NCI-H2107 (cell line): ENCODE results near the gene AHCY.
"Not testable (repeated sequence)": the region's sequence is repeated elsewhere in the genome, so short reads cannot be mapped to it uniquely, and the experiment has no call there.

Experiments used
- DNase-seq: peaks from one replicate; lab custom pipeline; 2025; lab: John Stamatoyannopoulos, UW

Gene AHCY

DNA sequence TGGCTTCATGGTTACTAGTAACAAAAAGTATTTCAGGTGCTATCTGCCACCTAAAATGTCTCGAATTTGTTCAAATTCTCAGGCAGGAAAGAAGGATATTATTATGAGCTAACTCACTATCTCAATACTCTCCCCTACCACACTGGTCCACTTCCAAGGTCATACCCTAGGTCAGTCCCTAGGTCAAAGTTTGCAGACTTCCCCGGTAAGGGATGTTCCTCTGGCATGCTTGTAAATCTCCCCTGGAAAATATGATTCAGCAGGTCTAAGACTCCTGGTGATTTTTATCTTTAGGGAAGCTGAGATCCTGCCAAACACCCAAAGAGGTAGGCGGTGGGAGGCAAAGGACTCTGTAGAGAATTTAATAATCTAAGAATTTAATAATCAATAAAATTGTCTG lies 6.7 kb downstream of the AHCY start:
- no peak for DNase-seq

DNA sequence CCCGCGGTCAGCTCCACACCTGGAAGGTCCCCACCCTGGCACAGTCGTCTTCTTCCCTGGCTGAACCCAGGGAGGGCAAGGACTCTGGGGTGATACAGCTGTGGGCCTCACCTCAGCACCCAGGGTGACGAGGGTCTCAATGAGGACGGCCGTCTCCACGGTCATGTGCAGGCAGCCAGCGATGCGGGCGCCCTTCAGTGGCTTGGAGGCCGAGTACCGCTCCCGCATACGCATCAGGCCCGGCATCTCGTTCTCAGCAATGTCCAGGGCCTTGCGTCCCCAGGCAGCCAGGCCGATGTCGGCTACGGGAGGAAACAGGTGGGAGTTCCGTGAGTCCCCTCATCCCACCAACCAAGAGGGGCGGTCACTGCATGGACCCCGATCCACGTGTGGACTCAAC lies 7.9 kb downstream of the AHCY start:
- DNase-seq: no peak

DNA sequence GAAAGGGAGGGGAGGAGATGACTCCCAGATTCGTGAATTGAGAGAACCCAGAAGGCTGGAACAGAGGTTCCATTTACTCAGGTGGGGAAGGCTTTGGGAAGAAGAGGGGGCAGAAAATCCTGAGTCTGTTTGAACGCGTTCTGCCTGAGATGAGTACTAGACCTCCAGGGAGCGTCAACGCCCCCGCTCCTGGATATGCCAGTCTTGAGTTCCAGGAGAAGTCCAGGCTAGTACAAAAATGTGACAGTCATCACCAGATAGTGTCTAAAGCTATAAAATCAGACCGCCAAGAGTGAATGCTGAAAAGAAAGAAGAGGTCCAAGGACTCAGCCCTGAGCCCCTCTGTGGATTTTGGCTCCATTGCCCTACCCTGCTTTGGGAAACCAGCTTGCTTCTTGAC lies 8.6 kb downstream of the AHCY start:
- no peak for DNase-seq

DNA sequence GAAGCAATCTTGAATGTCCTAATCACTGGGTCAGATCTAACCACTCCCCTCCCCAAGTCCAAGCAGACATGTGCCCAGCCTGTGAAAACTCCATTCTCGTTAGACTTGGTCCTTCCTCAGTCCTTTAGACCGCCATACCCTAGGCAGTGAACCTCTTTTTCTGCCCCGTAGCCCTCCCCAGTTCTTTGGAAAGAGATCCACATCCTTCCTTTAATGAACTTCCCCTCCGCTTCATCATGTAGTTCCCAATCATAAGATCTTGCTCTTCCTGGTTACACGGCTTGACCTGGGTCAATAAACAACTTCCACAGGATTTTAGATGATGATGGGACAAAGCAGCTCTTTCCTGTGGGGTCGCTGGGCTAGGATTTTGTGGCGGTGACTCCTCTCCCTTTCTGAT lies 9.6 kb downstream of the AHCY start:
- DNase-seq: no peak

DNA sequence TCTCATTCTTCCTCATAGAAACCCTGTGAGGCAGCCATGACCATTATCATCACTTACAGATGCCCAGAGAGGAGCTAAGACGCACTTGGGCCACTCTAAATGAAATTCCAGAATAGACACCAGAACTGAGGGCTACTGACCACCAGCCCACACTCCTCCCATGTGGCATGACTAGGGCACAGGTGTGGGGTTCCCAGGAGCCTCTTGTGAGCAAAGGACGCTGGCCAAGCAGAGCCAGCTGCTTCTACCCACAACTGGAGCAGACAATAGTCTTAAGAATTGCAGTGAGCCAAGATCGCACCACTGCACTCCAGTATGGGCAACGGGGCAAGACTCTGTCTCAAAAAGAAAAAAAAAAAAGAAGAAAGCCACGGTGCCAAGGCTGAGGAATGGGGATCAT lies 10.0 kb downstream of the AHCY start:
- DNase-seq: no peak

DNA sequence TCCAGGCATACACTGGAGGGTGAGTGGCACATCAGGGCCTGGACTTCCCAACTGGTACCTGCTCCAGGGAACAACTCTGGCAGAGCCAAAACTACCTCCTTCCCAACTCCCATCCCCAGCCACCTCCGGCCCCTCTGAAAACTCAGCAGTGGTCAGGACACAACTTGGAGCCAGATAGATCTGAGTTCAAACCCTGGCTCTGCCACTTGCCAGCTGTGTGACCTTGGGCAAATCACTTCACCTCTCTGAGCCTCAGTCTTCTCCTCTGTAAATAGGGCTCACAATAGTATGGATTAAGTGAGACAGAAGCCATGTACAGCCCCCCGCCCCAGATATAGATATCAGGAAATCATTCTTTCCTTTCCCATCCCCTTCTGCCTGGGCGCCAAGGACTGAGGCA lies 10.7 kb downstream of the AHCY start:
- no peak for DNase-seq

DNA sequence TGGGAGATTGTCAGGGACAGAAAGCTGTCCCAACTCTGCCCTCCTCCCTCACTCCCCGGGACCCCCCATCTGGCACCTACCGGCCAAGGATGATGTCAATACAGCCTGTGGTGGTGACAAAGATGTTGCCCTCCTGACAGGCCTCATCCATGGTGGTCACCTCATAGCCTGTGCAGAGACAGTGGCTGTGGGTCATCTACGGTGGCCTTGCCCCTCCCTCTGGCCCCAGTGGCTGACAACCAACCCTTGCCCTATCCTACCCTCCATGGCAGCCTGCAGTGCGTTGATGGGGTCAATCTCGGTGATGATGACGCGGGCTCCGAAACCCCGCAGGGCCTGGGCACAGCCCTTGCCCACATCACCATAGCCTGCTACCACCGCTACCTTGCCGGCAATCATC lies 12.7 kb downstream of the AHCY start:
- no peak for DNase-seq

DNA sequence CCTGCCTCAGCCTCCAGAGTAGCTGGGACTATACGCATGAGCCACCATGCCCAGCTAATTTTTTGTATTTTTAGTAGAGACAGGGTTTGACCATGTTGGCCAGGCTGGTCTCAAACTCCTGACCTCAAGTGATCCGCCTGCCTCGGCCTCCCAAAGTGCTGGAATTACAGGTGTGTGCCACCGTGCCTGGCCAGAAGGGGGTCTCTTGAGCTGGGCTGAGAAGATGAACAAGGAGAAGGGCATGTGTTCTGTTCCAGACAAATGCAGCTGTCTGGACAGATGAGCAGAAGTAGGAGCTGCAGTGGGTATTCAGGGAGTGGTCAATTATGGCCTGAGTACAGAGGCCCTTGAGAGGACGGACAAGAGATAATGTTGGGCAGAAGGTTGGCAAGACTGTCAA lies 15.7 kb downstream of the AHCY start:
- DNase-seq: not testable (repeated sequence)

DNA sequence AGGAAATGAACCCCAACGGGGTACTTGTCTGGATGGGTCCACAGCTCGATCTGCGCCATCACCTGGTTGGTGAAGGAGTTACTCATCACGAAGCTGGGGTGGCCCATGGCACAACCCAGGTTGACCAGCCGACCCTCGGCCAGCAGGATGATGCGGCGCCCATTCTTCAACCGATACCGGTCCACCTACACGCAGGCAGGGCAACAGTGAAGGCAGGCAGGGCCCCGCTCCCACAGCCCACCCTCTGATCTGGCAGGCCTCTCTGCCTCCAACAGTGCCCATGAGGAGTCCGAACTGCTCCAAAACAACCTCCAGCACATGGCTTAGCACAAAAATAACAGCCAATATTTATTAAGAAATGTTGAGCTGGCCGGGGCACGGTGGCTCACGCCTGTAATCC lies 17.7 kb downstream of the AHCY start:
- no peak for DNase-seq

DNA sequence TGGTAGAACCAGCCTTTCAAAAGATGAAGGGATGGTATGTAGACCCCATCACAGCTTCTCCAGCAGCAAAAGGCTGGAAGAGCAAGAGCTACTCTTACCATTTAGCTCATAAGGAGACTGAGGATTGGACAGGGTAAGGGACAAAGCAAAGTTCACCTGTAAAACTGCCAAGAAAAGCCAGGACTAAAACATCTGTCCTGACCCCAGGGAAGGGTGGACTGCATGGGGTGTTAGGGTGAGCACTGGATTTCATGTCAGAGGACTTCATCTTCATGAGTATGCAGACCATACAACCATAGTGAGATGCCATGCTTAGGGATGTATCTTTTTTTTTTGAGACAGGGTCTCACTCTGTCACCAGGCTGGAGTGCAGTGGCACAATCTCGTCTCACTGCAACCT lies 19.3 kb downstream of the AHCY start:
- DNase-seq: no peak

DNA sequence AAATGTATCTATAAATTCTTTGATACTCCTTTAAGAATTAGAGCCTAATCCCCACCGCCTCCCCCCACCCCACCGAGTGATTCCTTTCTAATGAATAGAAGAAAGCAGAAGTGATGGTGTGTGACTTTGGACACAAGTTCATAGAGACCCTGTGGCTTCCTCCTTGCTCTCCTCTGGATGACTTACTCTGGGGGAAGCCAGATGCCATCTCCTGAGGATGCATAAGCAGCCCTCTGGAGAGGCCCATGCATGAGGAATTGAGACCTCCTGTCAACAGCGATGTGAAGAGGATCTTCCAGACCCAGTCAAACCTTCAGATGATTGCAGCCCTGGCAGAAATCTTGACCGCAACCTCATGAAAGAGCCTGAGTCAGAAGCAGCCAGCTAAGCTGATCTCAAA lies 21.1 kb downstream of the AHCY start:
- DNase-seq: no peak

DNA sequence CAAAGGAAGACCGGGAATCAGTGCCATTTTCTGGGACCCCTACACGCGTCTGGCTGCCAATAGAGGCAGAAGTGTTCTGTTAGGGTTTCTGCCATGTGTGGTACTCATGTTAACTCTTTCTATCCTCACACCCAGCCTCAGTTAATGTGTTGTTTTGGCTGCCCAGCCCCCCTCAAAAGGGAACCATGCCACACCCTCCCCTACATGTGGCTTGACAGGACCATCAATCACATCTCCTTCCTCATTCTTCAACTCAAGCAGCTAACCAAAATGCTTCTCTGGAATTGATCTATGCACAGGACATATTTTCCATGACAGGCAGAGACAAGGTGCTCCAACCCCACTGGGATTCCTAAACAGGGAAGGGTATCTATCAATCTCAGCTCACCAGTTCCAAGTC lies 22.0 kb downstream of the AHCY start:
- DNase-seq: no peak

DNA sequence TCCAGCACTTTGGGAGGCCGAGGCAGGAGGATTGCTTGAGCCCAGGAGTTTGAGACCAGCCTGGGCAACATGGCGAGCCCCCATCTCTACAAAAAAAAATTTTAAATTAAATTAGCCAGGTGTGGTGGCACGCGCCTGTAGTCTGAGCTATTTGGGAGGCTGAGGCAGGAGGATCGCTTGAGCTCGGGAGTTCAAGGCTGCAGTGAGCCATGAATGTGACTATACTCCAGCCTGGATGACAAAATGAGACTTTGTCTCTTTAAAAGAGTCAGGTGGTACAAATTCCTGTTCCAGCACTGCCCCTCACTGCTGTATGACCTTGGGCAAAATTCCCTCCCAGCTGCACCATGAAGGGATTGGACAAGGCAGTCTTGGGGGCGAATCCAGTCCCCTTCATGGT lies 28.5 kb downstream of the AHCY start:
- no peak for DNase-seq

DNA sequence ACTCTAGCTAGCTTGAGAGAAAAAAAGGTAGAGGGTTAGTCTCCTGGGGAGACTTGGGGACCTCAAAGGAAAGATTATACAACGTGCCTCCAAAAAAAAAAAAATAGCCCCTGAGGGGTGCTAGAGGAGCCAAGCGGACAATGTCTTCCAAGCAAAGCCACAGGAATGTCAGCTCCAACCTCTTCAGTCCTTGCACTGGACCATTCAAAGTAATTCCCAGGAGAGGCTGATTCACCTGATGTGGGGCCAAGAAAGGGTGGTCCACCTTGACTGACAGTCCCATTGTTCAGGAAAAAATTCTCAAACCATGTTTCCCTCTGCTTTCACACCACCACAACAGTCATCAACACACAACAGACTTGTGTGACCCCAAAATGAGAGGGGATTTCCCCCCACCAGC lies 31.2 kb downstream of the AHCY start:
- no peak for DNase-seq

DNA sequence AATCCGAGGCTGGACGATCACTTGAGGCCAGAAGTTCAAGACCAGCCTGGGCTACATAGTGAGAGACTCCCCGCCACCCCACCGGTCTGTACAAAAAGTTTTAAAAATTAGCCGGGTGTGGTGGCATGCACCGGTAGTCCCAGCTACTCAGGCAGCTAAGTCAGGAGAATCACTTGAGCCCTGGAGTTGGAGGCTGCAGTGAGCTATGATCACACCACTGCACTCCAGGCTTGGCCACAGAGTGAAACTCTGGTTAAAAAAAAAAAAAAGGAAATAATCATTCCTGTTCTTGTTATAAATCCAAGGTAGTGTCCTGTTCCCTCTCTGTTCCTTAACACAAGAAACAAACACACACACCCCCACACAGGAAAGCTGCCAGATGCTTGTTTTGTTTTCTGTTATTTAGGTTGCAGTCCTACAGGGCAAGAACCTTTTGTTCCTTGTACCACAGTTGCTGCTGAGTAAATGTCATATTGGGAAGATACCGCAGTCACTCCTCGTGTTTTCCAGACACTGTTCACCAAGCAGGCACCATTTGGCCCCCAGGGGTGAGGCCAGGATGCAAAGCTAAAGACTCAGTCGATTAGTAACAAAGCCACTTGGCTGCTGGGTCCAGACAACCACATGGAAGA lies 33.0 kb downstream of the AHCY start:
- DNase-seq: no peak

DNA sequence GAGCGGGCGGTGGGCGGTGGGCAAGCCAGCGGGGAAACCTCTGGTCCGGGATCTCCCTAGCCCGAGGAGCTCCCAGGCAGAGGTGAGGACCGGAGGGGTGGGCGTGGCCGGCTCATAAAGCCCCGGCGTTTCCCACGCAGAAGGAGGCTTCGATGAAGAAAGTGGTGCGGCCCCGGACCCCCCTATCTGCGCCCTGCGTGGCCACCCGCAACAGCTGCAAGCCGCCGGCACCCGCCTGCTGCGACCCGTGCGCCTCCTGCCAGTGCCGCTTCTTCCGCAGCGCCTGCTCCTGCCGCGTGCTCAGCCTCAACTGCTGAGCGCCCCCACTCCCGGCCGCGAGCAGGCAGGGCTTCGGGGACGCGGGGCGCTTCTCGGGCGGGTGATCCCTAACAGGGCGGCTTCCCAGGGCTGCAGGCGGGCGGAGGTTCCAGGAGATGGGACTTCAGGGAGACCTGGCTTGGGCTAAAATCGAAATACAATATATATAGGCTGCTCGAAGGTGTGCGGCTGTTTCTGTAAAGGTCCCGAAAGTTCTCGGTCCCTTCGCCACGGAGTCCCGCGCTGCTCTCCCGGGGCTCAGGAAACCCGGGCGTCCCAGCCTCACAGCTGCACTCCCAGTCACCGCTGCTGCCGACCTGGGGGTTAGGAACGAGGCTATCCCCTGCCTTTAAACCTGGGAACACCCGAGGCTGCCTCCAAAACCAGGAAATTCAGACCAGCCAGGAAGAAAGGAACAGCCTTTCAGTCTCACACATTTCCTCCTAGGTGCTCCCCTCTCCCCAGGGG lies 34.1 kb downstream of the AHCY start:
- DNase-seq: no peak

DNA sequence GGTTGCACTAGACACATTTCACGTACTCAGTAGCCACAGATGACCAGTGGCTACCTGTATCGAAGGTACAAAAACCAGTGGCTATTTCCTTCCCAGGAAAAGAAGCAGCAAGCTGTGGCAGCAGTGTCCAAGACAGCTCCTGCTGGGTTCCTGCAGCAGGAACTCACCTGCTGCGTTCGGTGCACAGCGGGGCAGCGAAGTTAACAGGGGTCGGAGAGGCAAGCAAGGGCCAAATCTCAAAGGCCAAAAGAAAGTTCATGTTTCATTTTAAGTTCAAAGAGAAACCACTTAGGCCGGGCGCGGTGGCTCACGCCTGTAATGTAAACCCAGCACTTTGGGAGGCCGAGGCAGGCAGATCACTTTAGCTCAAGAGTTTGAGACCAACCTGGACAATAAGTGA lies 35.0 kb downstream of the AHCY start:
- DNase-seq: no peak

DNA sequence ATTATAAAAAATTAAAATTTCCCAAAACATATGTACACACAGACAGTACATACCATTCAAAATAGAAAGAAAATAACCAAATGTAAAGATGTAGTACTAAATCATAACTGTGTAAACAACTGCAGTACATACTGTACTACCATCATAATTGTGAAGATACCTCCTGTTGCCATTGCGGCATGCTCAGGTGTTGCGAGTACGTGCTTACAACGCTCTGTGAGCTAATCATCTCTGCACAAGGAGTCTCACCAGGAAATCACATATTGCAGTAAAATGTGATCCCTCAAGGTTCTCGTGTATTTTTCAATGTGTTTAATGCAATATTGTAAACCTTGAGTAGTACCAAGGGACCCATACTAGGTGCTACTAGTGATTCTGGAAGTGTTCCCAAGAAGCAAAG lies 39.0 kb downstream of the AHCY start:
- no peak for DNase-seq

DNA sequence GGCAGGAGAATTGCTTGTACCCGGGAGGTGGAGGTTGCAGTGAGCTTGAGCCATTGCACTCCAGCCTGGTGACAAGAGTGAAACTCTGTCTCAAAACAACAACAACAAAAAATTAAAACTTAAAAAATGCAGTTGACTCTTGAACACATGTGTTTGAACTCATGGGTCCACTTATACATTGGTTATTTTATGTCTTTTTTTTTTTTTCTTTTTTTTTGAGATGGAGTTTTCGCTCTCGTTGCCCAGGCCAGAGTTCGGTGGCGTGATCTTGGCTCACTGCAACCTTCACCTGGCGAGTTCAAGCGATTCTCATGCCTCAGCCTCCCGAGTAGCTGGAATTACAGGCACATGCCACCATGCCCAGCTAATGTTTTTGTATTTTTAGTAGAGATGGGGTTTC lies 39.7 kb downstream of the AHCY start:
- DNase-seq: not testable (repeated sequence)

DNA sequence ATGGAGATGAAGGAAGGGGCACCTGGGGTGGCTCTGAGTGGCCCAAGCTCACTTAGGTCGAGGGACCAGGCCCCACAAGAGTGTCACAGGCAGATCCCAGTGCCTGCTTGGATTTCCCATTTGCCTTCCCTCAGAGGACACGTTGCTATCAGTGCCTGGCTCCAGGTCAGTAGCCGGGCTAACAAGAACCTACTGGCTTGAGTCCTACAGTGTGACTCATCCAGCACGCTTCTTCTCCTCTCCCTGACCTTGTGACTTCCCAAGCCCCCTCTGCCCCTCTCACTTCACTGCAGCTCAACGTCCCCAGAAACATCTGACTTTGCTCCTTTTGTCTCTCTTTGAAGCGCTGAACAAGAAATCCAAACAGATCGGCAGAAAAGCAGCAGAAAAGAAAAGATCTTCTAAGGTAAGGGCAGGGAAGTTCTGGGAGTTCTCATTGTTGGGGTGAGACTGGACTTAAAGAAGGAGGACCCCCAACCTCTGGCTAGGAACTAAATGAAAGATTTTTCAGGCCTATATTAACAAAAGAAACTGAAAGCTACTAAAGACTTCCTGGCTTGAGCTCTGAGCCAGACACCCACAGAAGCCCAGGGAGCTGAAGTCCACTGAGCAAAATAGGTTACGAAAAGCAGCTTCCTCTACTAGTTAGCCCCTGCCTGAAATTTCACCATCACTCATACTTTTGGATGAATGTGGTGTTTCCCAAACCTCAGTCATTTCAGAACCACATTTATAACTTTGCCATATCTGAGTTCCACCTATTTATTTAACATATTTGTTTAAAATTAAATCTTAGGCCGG lies 40.5 kb downstream of the AHCY start:
- no peak for DNase-seq

DNA sequence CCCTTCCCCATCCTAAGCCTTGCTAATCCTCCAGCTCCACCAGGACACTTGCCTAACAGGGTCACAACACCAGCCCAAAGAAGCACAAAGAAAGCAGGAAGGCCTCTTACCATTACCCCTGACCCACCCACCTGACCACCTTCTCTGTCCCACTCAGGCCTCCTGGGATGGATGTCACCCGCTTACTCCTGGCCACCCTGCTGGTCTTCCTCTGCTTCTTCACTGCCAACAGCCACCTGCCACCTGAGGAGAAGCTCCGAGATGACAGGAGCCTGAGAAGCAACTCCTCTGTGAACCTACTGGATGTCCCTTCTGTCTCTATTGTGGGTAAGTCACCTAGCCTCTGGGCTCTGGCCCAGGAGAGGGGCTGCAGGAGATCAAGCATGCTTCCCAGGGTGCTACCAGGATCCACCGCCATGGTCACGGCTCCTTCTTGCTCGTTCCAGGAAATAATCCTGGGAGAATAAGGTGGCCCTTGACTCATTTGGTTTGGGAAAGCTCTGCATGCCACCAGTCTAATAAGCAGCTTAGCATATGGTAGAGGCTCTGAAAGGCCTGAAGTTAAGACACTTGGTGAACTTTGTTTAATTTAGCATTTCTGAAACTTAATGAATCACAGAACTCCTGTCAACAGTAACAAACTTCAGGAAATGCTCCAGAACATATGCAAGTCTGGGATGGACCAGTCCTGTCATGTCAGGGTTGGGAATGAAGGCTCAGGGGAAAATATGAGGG lies 42.8 kb downstream of the AHCY start:
- DNase-seq: no peak

DNA sequence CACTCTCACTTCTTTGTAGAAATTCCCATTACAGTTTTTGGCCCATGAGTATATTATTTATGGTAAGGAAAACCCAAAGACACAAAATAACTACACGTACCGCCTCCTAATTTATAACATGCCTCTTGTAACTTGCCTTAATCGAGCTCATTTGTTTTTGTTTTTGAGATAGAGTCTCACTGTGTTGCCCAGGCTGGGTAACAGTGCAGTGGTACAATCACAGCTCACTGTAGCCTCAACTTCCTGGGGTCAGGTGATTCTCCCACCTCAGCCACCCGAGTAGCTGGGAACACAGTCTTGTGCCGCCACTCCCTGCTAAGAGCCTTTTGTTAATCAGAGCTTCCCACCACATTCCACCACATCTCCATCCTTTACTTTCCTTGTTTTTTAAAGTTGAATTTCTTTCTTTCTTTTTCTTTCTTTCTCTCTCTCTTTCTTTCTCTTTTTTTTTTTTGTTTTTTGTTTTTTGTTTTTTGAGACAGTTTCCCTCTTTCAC lies 46.5 kb downstream of the AHCY start:
- no peak for DNase-seq
